Peyer's patch (tissue), 4 donors: ENCODE results near the gene MSANTD1. TPM values are rescaled to one million over a fixed set of nuclear protein-coding genes. Genes with fewer than 3 reads are reported as not detected.

Source experiments
- DNase-seq, 3 donors: peaks; one replicate each; pipeline ENCODE4 v3.0.0-alpha.2; 2017 to 2019
- H3K27ac ChIP-seq, 4 donors: fragments of 200-600 bp; sonication (generic); one replicate each; pipeline ENCODE4 v1.5.1; 2016 to 2019
- H3K27me3 ChIP-seq, 2 donors: fragments of 200-600 bp; sonication (generic); one replicate each; pipeline ENCODE4 v1.5.1; 2019
- H3K36me3 ChIP-seq, 3 donors: fragments of 200-600 bp; sonication (generic); one replicate each; pipeline ENCODE4 v1.5.1; 2016 to 2019
- H3K4me1 ChIP-seq, 4 donors: fragments of 200-600 bp; sonication (generic); one replicate each; pipeline ENCODE4 v1.5.1; 2016 to 2019
- H3K4me3 ChIP-seq, 4 donors: fragments of 200-600 bp; sonication (generic); 1 replicate in 3 of 4; 2 replicates in 1 of 4; pipeline ENCODE4 v1.5.1; 2016 to 2019; ENCODE audit warnings: mild to moderate bottlenecking in 1 of 4
- H3K9me3 ChIP-seq, 4 donors: fragments of 200-600 bp; sonication (generic); one replicate each; pipeline ENCODE4 v1.5.1; 2016 to 2019; ENCODE audit warnings: mild to moderate bottlenecking in 1 of 4
- CTCF ChIP-seq, 6 experiments: fragments of 450-650 bp in 4 of 6; fragments of 200-600 bp in 2 of 6; sonication (generic) in 1 of 6; IDR thresholded peaks; one replicate each; pipeline ENCODE4 v1.5.1; 2017 to 2019; ENCODE audit warnings: antibody characterized with exemption in 6 of 6, mild to moderate bottlenecking in 3 of 6, moderate library complexity in 1 of 6
- POLR2A ChIP-seq, 2 donors: fragments of 450-650 bp; IDR thresholded peaks; one replicate each; pipeline ENCODE4 v1.5.1; 2017; ENCODE audit warnings: antibody characterized with exemption in 2 of 2, mild to moderate bottlenecking in 2 of 2, moderate library complexity in 2 of 2
- total RNA-seq, 4 donors: library from RNA; depleted of rRNA; stranded (reverse); fragments of >200 nt; gene quantifications; one replicate each; pipeline ENCODE4 v1.1.0, GENCODE V29; 2016

Gene MSANTD1
- total RNA-seq, 4 donors from 2014 or later = 0.35 to 2.5 (median 1.5) TPM

DNA sequence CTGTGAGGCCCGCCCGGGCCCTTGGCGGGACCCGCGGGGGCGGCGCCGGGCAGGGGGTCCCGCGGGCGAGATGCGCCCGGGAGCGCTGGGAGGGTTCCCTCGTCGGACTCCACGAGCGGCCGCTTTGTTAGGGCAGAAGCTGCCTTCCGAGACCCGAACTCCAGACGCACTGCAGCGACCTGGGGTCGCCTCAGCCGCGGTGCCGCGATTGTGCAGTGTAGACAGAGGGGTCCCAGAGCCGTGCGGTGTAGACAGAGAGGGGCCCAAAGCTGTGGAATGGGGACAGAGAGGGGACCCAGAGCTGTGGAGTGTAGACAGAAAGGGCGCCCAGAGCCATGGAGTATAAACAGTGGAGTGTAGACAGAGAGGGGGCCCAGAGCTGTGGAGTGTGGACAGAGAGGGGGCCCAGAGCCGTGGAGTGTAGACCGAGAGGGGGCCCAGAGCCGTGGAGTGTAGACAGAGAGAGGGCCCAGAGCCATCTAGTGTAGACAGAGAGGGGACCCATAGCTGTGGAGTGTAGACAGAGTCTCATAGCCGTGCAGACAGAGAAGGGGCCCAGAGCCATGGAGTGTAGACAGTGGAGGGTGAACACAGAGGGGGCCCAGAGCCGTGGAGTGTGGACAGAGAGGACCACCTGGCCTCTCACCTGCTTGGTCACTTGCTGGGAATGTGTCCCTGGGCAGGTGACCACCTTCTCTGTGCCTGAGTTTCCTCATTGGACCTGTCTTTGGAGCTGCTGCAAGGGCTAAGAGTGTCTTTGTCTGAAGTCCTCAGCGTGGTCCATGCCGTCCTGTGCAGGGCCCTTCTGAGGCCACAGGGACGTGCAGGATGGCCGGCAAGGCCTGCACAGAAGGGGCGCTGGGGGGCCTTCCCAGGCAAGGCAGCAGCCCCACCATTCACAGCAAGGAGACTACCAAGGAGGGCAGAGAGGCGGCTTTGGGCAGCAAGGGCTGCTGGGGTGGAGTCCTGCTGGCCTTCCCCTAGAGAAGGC lies 44.7 kb downstream of the MSANTD1 start:
- Histone ChIP-seq H3K27ac (peak overlapping the region; percentile 5 to 97 (median 62)), H3K9me3 (no peaks in the 10 kb centered on the region), H3K4me1 (peaks cover 0 to 22% (median 7%) of the 10 kb centered on the region in 4 donors), H3K4me3 (peak overlapping the region; percentile 71 to 91 (median 76)), H3K36me3 (no peaks in the 10 kb centered on the region), H3K27me3 (no peaks in the 10 kb centered on the region)
- peak in 2 of 3 donors; percentile 52 to 63 for DNase-seq
- TF ChIP-seq POLR2A (IDR thresholded peaks at IDR 0.05) (no peak), CTCF (IDR thresholded peaks at IDR 0.05) (no peak)

DNA sequence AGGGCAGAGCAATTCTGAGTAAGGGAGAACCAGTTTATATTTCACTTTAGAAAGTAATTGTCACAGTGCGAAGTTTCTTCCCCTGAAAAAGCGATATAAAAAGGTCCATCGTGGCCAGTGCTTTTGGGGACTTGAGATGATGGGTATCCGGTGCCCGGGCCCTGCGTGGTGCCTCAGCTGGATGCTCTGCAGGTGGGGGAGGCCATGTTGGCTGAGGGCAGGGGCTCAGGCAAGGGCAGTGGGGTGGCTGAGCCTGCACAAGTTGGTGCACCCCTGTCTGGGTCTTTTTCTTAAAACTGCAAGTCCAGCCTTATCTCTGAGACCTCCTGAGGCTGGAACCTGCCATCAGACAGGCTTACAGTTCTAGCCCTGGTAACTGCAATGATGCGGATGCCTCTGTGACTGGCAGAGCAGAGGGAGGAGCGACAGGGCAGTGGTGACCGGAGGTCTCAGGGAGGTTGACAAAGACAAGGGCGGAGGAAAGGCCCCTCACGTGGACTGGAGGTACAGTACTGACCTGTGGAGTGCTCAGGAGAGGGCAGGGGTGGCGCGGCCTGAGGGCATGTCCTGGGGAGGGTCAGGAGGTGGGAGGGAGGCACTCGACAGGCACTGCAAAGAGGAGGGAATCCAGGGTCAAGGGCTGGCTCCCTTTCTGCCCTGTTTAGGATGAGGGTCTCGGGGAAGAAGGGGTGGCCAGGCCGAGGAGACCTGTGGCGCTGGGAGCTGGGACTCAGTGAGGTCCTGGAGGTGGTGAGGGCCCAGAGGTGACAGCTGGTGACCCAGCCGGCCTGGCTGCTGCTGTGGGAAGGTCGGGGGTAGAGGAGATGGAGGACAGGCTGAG lies 45.7 kb downstream of the MSANTD1 start:
- H3K9me3 ChIP-seq = no peaks in the 10 kb centered on the region
- DNase-seq = peak in 1 of 3 donors; percentile 44
- TF ChIP-seq CTCF (IDR thresholded peaks at IDR 0.05) (no peak), POLR2A (IDR thresholded peaks at IDR 0.05) (no peak)
- no peaks in the 10 kb centered on the region for H3K36me3 ChIP-seq
- H3K27me3 ChIP-seq = no peaks in the 10 kb centered on the region
- H3K27ac ChIP-seq = no peak overlapping the region
- no peak overlapping the region for H3K4me3 ChIP-seq
- H3K4me1 ChIP-seq = peaks cover 0 to 22% (median 7%) of the 10 kb centered on the region in 4 donors

DNA sequence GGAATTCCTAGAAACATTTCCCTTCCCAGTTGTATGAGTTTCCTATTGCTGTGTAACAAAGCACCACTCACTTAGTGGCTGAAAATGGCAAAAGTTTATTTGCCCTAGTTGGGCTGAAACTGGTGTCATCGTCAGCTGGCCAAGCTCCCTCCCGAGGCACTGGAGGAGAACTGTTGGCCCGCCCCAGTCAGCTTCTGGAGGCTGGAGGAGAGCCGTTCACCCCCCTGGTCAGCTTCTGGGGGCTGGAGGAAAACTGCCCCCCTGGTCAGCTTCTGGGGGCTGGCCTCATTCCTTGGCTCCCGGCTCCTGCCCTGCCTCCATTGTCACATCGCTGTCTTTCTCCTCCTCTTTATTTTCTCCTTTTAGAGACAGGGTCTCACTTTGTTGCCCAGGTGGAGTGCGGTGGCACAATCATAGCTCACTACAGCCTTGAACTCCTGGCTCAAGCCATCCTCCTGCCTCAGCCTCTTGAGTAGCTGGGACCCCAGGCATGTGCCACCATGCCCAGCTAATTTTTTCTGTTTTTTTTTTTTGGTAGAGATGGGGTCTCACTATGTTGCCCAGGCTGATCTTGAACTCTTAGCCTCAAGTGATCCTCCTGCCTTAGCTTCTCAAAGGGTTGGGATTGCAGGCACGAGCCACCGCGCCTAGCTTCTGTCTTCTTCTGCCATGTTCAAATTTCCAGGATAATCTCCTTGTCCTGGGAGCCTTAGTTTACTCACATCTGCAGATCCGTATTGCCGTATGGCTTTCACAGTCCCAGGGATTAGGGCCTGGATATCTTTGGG lies 47.1 kb downstream of the MSANTD1 start:
- peak in 1 of 3 donors; percentile 30 for DNase-seq
- Histone ChIP-seq H3K4me1 (peaks cover 0 to 16% (median 7%) of the 10 kb centered on the region in 4 donors), H3K27me3 (no peaks in the 10 kb centered on the region), H3K9me3 (no peaks in the 10 kb centered on the region), H3K27ac (no peak overlapping the region), H3K36me3 (no peaks in the 10 kb centered on the region), H3K4me3 (no peak overlapping the region)
- TF ChIP-seq POLR2A (IDR thresholded peaks at IDR 0.05) (no peak), CTCF (IDR thresholded peaks at IDR 0.05) (no peak)

DNA sequence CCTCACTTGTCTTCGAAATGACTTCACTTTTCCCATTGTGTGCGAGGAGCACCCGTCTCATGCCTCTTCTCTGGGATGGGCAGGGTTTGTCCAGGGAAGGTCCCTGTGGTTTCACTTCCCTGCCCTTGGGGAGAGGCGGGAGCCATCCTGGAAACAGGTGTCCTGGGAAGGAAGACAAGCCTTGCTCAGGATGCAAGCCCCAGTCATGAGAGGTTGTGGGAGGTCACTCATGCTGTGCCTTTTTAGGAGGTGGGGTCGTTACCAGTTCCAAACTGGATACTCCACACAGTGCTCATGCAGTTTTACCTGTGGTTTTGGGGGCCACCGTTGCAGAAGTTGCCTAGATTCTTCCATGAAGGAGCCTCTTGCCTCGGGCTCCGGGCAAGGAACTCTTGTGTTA lies 47.7 kb downstream of the MSANTD1 start:
- peak in 1 of 3 donors; percentile 38 for DNase-seq

More for the DNA sequence above, 47.7 kb downstream of the MSANTD1 start:
- Histone ChIP-seq H3K4me1 (peaks cover 0 to 10% (median 5%) of the 10 kb centered on the region in 4 donors), H3K4me3 (no peak overlapping the region), H3K27ac (no peak overlapping the region), H3K27me3 (no peaks in the 10 kb centered on the region), H3K9me3 (no peaks in the 10 kb centered on the region), H3K36me3 (no peaks in the 10 kb centered on the region)
- TF ChIP-seq CTCF (IDR thresholded peaks at IDR 0.05) (no peak), POLR2A (IDR thresholded peaks at IDR 0.05) (no peak)
